AML-193 (cell line): ENCODE data around the gene ADAMTS14.

ENCODE experiments used
- DNase-seq, 2 experiments: peaks; one replicate each; lab custom pipeline; 2025; lab: John Stamatoyannopoulos, UW

Gene ADAMTS14

DNA sequence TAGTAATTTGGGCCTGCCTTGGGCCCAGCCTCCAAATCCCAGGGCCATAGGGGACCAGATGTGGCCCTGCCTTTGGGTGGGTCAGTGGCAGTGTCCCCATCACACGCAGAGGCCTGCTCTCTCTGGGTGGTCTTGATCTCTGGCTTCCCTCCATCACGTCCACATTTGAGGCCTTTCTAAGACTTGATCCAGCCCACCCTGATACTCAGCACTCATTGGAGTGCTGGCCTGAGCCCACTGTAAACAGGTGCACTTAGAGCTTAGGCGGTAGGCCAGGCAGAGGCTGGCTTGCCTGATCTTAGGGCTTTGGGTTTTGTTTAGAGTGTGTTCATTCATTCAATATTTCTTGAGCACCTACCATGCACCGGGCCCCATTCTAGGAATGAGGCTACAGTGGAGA, 60.3 kb downstream of the ADAMTS14 start:
- DNase-seq = no peak

DNA sequence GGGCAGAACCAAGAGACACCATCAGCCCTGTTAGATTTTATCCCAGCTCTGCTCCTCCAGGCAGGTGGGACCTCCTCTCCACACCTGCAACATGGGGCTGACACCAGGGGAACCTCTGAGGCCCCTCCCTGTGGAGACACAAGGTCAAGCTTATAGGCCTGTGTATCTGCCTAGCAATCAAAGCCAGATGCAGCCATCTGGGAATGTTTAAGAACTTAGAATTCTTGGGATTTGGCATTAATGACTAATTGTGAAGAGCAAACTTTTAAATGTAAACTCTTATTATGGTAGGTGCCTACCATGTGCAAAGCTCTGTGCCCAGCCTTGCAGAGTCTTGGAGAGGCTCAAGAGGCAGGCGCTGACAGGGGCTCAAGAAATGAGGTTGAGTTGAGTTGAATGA, 60.7 kb downstream of the ADAMTS14 start:
- no peak for DNase-seq

DNA sequence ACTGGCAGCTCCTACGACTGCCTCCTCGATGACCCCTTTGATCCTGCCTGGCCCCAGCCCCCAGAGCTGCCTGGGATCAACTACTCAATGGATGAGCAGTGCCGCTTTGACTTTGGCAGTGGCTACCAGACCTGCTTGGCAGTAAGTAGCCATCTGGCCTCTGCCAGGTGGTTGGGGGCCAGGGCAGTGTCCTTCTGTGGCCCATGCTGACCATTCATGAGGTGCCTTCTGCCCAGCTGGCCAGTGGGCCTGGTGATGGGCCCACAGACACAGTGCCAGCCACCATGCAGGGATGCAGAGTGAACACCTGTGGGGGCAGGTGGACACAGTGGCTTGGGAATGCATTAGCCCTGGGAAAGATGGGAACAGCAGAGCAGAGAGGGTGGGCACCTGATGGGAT, 62.9 kb downstream of the ADAMTS14 start:
- no peak for DNase-seq

DNA sequence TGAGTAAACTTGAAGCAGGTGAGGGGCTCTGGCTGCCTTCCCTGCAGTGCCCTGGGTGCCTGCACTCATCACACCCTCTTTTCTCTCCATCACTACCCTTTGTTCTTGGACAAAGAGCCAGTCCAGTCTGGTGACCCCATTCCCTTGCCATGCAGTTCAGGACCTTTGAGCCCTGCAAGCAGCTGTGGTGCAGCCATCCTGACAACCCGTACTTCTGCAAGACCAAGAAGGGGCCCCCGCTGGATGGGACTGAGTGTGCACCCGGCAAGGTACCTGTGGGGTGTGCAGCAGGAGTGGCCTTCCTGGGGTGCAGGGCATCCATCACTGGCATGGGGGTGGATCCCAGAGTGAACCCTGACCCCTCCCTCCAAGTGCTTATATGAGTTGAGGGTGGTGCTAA, 64.2 kb downstream of the ADAMTS14 start:
- no peak for DNase-seq

DNA sequence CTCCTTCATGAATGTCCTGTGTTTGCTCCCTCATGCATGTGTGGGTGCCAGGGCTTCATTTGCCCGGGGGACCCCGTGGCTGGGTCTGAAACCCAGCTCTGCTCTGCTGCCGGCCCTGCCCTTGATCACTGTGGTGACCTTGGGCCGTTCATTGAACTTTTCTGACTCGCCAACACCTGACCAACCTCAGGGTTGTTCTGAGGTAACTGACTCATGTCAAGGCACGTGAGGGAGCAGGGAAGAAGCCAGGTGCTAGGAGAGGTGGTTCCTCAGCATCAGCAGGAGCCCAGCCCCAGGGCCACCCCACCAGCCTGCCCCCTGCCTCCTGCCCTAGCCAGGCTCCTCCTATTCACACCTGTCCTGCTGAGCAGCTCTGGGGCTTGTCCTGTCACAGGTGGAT, 64.9 kb downstream of the ADAMTS14 start:
- no peak for DNase-seq

GRCh38 chr10:70738006-70738760, 65.9 kb downstream of the ADAMTS14 start:
- DNase-seq = no peak

GRCh38 chr10:70738761-70739121, 66.4 kb downstream of the ADAMTS14 start:
- DNase-seq = no peak

GRCh38 chr10:70740406-70741288, 68.3 kb downstream of the ADAMTS14 start:
- no peak for DNase-seq

DNA sequence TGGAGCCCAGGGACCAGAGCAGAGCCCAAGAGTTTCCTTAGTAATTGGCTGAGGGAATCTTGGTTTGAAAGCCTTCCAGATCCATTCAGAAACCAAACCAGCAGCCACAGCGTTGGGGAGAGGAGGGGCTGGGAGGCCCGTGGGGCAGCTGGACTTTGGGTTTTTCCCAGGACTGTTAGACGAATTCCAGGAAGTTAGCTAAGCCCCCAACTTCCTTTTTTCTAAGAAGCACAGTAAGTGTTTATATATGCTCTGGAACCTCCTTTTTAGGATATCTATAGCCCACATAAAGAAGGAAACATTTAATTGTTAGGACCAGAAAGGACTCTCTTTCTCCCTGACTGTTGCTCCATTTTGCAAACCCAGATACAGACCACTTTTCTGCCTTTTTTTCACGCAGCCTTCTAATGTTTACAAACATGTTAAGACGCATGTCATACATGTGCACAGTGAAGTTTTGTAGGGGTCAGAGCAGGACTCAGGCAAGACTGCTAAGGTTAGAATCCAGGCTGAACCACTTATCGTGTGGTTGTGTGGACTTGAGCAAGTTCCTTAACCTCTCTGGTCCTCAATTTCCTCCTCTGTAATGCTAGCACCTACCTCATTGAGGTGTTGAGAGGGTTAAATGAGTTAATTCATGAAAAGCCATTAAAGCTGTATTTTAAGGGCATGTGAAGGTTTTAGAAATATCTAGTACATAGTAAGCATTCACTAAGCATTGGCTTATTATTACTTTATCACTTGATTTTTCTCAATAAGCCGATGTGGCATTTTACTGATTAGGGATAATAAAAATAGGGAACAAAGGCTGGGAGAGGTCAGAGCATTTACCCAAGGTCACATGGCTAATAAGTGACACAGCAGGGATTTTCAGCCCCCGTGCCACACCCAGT, 70.5 kb downstream of the ADAMTS14 start:
- peak in 1 of 2 experiments; percentile 14 for DNase-seq

DNA sequence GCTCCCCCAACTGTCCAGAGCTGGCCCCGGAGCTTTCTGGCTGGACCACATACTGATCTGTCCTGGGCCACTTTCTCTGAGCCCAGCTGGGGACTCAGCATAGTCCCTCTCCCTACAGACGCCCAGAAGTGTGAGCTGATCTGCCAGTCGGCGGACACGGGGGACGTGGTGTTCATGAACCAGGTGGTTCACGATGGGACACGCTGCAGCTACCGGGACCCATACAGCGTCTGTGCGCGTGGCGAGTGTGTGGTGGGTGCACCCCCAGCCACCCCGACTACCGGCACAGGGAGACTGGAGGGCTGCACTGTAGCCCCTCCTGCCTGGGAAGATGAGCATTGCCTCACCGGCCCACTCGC, 71.1 kb downstream of the ADAMTS14 start:
- no peak for DNase-seq

GRCh38 chr10:70743879-70744278, 71.6 kb downstream of the ADAMTS14 start:
- DNase-seq = no peak

- DNase-seq = peak in 1 of 2 experiments; percentile 4
Observed at GRCh38 chr10:70744617-70745143, 72.4 kb downstream of the ADAMTS14 start.

- DNase-seq = no peak
Observed at GRCh38 chr10:70745555-70745954, 73.2 kb downstream of the ADAMTS14 start.

DNA sequence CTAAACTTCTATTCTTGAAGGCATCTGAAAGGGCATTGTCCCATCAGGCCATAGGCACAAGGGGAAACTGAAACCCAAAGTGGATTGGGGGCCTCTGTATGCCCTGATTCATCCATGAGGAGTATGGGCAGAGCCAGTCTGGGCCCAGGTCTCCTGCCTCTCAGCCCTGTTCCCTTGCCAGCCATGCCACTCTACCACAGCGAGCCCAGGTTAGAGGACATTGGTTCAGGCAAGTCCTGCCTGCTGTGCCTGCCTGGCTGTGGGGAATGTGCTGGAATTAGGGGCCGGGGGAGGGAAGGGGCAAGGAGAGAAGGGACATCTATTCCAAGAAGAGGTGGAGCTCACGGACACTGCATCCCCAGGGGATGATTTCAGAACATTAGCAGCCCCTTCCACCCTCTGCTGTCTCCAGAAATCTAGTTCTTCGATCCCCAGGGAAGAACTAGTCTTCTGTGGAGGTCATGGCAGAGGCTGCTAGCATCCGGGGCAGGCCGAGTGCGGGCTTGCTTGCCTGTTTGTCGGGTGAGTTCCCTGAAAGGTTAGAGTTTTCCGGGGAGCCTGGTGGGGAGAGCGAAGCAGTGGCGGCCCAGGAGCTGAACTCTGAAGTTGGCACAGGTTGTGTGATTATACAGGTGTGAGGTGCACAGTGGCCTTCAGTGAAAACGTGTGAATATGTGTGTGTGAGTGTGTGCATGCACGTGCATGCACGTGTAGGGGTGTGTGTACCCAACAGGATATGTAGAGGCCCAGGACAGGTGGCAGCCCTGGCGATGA, 75.1 kb downstream of the ADAMTS14 start:
- DNase-seq = no peak

- DNase-seq = no peak
Observed at GRCh38 chr10:70748305-70748704, 76.0 kb downstream of the ADAMTS14 start.

DNA sequence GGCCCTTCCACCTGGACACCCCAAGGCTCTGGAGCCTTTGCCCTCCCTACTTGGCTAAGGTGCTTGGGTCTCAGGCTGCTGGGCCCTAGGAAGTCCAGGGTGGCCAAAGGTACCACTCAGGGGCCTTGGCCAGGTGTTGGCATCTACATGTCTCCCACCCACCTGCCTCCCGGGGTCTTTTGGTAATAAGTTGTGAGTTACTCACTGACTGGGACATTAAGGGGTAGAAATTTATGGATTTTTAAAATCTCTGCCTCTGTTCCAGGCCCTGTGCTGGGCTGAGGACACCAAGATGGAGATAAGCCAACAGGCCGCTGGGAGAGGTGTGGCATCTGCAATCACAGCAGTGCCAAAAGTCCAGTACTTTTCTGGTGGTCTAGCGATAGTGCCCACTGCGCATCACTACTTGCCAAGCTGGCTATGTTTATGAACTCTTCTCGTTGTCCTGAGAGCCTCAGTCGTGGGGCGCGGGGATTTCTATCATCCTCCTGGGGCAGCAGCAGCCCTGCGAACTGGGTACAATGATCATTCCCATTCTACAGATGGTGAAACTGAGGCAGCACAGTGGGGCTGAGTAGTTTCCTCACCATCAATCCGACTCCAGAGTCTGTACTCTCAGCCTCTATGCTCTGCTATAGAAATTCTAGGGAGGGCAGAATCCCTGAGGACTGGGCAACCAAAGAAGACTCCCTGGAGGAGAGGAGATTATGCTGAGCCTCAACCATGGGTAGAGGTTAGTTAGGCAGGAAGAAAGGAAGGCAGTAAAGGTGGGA, 76.7 kb downstream of the ADAMTS14 start:
- no peak for DNase-seq

DNA sequence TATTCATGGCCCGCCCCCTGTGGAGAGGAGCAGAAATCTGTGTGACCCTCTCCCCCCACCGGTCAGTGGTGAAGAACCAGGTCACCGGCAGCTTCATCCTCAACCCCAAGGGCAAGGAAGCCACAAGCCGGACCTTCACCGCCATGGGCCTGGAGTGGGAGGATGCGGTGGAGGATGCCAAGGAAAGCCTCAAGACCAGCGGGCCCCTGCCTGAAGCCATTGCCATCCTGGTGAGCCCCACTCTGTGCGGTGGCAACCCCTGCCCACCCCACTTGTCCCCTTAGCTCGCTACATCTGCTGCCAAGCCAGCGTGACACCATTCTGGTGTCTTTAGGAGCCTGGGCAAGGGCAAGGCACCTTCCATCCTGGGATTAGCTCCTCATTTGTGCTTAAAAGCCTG, 77.5 kb downstream of the ADAMTS14 start:
- DNase-seq = no peak

GRCh38 chr10:70750156-70750703, 77.9 kb downstream of the ADAMTS14 start:
- no peak for DNase-seq

DNA sequence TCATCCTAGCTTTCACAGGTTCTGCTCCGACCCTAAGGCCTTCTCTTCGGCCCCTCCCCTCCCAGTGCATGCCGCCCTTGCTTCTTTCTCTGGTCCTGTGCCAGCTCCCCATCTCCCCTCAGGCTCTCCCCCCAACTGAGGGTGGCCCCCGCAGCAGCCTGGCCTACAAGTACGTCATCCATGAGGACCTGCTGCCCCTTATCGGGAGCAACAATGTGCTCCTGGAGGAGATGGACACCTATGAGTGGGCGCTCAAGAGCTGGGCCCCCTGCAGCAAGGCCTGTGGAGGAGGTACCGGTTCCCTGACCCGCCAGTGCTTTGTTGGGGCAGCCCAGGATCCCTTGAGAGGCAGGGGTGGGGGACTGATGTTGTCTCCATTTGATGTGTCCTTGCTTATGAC, 79.0 kb downstream of the ADAMTS14 start:
- DNase-seq = no peak

- no peak for DNase-seq
Observed at GRCh38 chr10:70751991-70752390, 79.7 kb downstream of the ADAMTS14 start.
